RWPE2 (cell line): Measurements from ENCODE around the gene ADK.

Experiments
- ATAC-seq: fragments of 200-7000 bp; cut with Tn5 transposase; 3 replicates; pipeline ENCODE4 v1.9.1; 2021; ENCODE audit warnings: low read depth
- DNase-seq: peaks from one replicate; pipeline ENCODE4 v3.0.0-alpha.2; 2020; ENCODE audit warnings: low spot score
- H3K27ac ChIP-seq: fragments of 450-650 bp; 2 replicates; pipeline ENCODE4 v1.5.1; 2017; ENCODE audit warnings: mild to moderate bottlenecking; ENCODE audit not compliant: poor library complexity, severe bottlenecking
- H3K27me3 ChIP-seq: fragments of 250-450 bp; sonication (Bioruptor Pico); 2 replicates; pipeline ENCODE4 v1.5.1; 2021; ENCODE audit warnings: mild to moderate bottlenecking, moderate library complexity; ENCODE audit not compliant: insufficient read depth, poor library complexity, severe bottlenecking
- H3K36me3 ChIP-seq: fragments of 250-450 bp; sonication (Bioruptor Pico); 2 replicates; pipeline ENCODE4 v1.5.1; 2020; ENCODE audit warnings: low read depth, mild to moderate bottlenecking, moderate library complexity
- H3K4me1 ChIP-seq: fragments of 250-450 bp; sonication (Bioruptor Pico); 2 replicates; pipeline ENCODE4 v1.5.1; 2021; ENCODE audit warnings: mild to moderate bottlenecking, moderate library complexity; ENCODE audit not compliant: insufficient read depth, poor library complexity, severe bottlenecking
- H3K4me3 ChIP-seq: fragments of 250-450 bp; sonication (Bioruptor Pico); 2 replicates; pipeline ENCODE4 v1.5.1; 2021; ENCODE audit warnings: mild to moderate bottlenecking, moderate library complexity; ENCODE audit not compliant: severe bottlenecking
- H3K9me3 ChIP-seq: fragments of 250-450 bp; sonication (Bioruptor Pico); 2 replicates; pipeline ENCODE4 v1.5.1; 2021; ENCODE audit warnings: mild to moderate bottlenecking, moderate library complexity; ENCODE audit not compliant: severe bottlenecking
- CTCF ChIP-seq: fragments of 450-650 bp; IDR thresholded peaks from one replicate; pipeline ENCODE4 v1.5.1; 2017; ENCODE audit warnings: mild to moderate bottlenecking, moderate library complexity; ENCODE audit not compliant: poor library complexity, severe bottlenecking

ADK gene

GRCh38 chr10:74320026-74320425 is 169.0 kb downstream of the ADK start:
- no peaks in the 10 kb centered on the region for H3K27me3 ChIP-seq
- no peak for ATAC-seq
- H3K36me3 ChIP-seq: peaks cover 56% of the 10 kb centered on the region
- TF ChIP-seq CTCF: no peak
- H3K9me3 ChIP-seq: peaks cover 8% of the 10 kb centered on the region
- peaks cover 10% of the 10 kb centered on the region for H3K4me1 ChIP-seq
- no peak overlapping the region for H3K27ac ChIP-seq
- H3K4me3 ChIP-seq: no peak overlapping the region
- no peak for DNase-seq

- Histone ChIP-seq H3K27me3 (no peaks in the 10 kb centered on the region), H3K4me3 (no peak overlapping the region), H3K36me3 (peaks cover 55% of the 10 kb centered on the region), H3K27ac (no peak overlapping the region), H3K9me3 (peaks cover 8% of the 10 kb centered on the region), H3K4me1 (peaks cover 10% of the 10 kb centered on the region)
- DNase-seq (no peak), ATAC-seq (no peak)
- no peak for TF ChIP-seq CTCF
Observed at GRCh38 chr10:74320717-74321116, 169.7 kb downstream of the ADK start.

GRCh38 chr10:74322141-74322540 is 171.1 kb downstream of the ADK start:
- Histone ChIP-seq H3K4me3 (no peak overlapping the region), H3K36me3 (peaks cover 53% of the 10 kb centered on the region), H3K4me1 (peaks cover 15% of the 10 kb centered on the region), H3K27ac (no peak overlapping the region), H3K27me3 (no peaks in the 10 kb centered on the region), H3K9me3 (peaks cover 8% of the 10 kb centered on the region)
- DNase-seq (no peak), ATAC-seq (no peak)
- TF ChIP-seq CTCF: no peak

DNA sequence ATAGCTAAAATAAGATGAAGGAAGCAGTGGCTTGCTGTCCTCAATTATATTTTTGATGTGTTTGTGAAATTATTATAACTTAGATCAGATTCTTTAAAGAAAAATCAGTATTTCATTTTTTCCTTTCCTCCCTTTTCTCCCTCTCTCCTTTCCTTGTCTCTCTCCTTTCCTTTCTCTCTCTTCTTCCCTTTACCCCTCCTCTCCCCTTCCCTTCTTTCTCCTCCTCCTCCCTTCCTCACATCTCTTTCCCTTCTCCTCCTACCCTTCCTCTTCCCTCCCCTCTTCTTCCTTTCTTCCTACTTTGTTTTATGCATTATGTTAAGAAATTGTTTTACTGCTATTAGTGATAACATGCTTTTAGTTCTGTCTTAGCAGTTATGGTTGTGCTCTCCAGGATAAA is 171.5 kb downstream of the ADK start:
- ATAC-seq (no peak), DNase-seq (no peak)
- Histone ChIP-seq H3K36me3 (peaks cover 57% of the 10 kb centered on the region), H3K4me3 (no peak overlapping the region), H3K27ac (no peak overlapping the region), H3K4me1 (peaks cover 20% of the 10 kb centered on the region), H3K9me3 (peaks cover 8% of the 10 kb centered on the region), H3K27me3 (no peaks in the 10 kb centered on the region)
- no peak for TF ChIP-seq CTCF

- H3K4me1 ChIP-seq: peaks cover 26% of the 10 kb centered on the region
- ATAC-seq (no peak), DNase-seq (no peak)
- no peak for TF ChIP-seq CTCF
- H3K27me3 ChIP-seq: no peaks in the 10 kb centered on the region
- H3K9me3 ChIP-seq: no peaks in the 10 kb centered on the region
- H3K4me3 ChIP-seq: no peak overlapping the region
- H3K27ac ChIP-seq: no peak overlapping the region
- peaks cover 32% of the 10 kb centered on the region for H3K36me3 ChIP-seq
Observed at GRCh38 chr10:74328388-74328787, 177.4 kb downstream of the ADK start.
